Stimulated activated naive CD8-positive, alpha-beta T cell treated with anti-CD3 and anti-CD28 coated beads, Interleukin-15, Interleukin-2, amounts not matched to agents 100 U/mL and 50 U/mL, for 24 hours (primary cell): ENCODE data around the gene BCDIN3D.

Experiments
- ATAC-seq: fragments of 150-1000 bp; cut with Tn5 transposase; one replicate; pipeline ENCODE4 v1.10.0; 2021
- DNase-seq: peaks from one replicate; pipeline ENCODE4 v3.0.0; 2021

The BCDIN3D gene

DNA sequence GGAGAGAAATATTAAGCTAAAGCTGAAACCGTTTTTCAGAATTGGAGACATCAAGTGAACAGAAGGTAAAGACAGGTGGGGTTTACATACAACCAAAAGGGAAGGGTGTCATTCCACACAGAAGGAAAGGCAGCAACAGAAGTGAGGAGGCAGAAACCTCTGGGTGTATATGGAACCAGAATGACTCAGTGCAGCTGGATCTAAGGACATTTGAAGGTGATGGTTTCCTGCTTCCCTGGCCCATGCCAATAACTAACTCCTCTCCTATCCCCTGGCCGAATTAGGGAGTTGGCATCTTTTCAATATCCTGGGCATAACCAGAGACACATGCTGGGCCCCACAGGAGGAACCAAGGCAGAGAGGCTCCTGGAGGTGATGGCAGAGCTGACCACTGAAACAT, 23.1 kb downstream of the BCDIN3D start:
- ATAC-seq (no peak), DNase-seq (no peak)

DNA sequence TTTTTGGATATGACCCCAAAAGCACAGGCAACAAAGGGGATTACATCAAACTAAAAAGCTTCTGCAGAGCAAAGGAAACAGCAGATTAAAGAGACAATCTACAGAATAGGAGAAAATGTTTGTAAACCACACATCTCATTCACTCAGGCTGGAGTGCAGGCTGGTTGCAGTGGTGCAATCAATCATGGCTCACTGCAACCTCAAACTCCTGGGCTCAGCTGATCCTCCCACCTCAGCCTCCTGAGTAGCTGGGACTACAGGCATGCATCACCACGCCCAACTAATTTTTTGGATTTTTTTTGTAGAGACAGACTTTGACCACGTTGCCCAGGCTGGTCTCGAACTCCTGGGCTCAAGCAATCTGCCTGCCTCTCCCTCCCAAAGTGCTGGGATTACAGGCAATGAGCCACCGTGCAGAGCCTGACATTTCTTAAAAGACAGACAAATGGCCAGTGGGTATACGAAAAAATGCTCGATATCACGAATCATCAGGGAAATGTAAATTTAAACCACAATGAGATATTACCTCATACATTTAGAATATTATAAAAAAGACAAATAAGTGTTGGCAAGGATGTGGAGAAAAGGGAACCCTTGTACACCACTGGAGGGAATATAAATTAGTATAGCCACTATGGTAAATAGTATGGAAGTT, 24.5 kb downstream of the BCDIN3D start:
- ATAC-seq (no peak), DNase-seq (no peak)

DNA sequence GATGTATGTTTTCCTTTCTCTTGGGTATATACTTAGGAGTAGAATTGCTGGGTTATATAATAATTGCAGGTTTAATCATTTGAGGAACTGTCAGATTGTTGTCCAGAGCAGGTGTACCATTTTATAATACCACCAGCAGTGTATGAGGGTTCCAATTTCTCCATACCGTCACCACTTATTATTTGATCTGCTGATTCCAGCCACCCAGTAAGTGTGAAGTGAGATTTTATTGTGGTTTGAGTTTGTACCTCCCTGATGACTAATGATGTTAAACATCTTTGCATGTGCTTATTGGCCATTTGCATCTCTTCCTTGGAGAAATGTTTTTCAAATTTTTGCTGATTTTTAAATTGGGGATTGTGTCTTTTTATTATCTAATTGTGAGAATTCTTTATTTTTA, 29.8 kb downstream of the BCDIN3D start:
- ATAC-seq (peak; percentile 59), DNase-seq (no peak)

DNA sequence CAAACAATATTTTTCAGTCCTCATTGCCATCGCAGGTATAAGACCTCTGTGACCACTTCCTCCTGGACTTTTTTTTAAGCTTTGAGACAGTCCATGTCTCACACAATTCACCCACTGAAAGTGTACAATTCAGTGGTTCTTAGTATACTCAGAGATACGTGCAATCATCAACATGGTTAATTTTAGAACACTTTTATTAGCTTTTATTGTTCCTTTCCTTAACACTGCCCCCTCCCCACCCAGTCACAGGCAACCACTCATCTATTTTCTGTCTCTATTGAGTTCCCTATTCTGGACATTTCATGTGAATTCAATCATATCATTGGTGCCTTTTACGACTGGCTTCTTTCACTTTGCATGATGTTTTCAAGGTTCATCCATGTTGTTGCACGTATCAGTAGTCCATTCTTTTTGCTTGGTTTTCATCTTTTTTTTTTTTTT, 30.9 kb downstream of the BCDIN3D start:
- ATAC-seq (no peak), DNase-seq (no peak)

DNA sequence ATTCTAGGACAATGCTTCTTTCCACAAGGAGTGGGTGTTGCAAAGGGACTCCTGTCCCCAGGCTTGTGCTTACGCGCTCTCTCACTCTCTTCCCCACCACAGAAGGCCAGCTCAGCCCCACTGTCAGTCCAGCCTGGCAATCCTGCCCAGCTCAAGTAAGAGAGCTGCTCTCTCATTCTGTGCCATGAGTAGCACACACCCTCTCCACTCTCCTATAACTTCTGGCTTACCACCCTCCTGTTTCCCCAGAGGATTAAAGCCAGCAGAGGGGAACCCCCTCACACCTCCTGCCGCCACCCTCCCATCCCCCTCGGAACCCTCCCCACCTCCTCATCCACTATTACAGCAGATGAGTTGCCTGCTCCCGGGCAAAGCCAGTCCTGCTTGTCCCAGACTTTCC, 31.8 kb downstream of the BCDIN3D start:
- DNase-seq (no peak), ATAC-seq (no peak)

DNA sequence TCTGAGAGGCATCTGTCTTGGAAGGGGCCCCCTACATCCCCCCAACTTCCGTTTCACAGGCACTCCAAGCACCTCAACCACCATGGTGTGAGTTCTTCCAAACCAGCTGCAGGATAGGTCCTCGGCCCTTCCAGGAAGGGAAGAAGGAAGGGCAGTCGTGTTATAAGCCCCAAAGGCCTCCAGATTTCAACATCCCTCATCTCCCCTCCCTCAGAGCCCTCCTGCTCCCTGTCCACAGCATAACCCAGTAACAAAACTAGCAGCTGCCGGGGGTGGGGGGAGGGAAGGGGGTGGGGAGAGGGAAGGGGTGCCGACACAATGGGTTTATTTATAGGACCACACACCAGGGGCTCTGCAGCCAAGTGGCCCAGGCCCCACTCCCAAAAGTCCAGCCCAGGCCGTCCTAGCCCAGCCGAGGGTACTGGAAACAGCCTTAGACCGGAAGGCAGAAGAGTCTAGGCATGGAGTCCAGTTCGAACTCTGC, 33.0 kb downstream of the BCDIN3D start:
- DNase-seq, result no peak
- ATAC-seq, result no peak

DNA sequence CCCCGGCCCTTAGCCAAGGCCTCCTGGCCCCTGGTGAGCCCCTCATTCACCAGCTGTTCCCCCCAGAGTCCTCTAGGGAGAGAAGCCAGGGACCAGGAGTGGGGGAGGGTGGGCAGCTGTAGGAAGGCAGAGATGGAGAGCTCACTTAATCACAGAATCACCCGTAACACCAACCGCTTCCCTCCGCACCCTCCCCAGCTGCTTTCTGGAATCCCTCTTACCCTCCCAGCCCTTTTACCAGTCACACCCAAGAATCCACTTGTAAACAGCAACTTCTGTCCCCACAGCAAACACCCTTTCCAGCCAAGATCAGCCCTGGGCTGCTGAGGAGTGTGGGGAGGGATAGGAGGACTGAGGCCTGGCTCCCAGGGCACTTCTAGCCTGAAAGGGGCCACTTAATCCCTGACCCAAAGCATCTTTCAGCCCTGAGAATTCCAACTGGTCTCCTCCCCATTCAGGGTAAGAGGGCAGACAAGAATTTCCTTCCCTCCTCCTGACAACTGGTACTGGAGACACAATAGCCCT, 33.5 kb downstream of the BCDIN3D start:
- ATAC-seq (no peak), DNase-seq (no peak)

DNA sequence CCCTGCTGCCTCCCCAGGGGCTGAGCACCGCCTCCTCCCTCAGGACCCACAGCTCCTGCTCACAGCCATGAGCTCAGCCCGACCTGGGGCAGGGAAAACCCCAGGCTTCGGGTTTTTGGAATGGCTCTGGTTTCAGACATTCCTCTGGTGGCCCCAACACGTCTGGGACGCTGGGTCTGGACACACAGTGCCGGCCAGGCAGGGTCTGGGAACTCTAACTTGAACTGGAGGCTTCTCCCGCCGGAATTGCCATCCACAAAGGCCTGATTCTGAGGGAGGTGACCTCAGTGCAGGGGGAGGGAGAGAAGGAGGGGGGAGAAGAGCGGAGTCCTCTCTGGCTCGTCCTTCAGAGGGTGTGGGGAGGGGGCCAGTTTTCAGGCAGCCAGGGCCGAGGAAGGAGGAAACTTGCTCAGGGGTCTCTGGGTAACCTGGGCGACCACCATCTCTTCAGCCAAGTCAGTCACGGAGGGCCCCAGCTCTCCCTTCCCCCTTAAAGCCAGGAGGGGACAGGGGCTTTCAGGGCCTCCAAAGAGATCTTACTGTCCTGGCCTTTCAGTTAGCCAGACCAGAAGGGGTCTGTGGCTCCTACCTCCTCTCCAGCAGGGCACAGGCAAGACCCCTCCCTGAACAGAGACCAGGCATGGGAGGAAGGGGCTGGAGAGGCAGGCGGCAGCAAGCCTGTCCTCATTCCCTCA, 34.1 kb downstream of the BCDIN3D start:
- ATAC-seq, result no peak
- DNase-seq, result no peak

DNA sequence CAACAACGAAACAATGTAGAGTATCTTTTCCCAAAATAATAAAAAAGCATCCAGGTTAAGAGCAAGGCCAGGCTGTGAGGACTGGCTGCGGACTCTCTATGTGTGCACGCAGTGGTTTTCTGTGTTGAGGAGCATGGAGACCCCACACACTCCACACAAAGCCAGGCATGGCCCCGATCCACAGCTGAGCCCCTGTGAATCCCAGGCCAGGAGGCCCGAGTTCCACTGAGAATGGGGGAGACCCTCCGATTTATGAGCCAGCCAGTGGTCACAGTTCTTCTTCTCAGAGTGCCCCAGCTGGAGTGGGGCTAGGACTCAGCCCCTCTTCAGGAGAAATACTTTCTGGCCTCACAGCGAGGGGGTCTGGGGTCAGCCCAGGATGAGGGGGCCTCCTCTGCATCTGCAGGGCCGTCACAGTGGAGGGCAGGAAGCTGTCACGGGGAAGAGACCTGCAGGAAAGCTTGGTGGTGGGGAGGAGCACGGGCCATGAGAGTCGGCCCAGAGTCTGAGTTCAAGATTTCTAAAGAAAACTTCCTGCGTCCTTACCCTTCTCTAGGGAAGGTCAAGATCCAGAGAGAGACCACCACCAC, 34.8 kb downstream of the BCDIN3D start:
- ATAC-seq, result no peak
- DNase-seq, result no peak

DNA sequence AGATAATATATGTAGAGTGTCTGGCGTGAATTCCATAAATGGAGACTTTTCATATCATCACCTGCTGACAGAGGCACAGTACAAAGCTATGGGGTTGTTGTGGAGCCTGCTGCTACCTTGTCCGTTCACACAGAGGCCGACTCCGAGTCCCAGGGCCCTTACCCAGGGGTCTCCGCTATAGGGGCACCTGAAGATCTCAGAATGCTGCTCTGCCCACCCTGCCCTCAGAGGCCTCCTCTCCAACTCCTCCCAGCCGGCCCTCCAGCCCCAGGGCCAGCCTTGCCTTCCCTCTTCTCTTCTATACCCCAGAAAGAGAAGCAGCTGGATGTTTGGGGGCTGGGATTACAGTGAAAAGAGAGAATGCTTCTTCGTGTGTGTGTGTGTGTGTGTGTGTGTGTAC, 36.0 kb downstream of the BCDIN3D start:
- ATAC-seq, result no peak
- DNase-seq, result no peak

DNA sequence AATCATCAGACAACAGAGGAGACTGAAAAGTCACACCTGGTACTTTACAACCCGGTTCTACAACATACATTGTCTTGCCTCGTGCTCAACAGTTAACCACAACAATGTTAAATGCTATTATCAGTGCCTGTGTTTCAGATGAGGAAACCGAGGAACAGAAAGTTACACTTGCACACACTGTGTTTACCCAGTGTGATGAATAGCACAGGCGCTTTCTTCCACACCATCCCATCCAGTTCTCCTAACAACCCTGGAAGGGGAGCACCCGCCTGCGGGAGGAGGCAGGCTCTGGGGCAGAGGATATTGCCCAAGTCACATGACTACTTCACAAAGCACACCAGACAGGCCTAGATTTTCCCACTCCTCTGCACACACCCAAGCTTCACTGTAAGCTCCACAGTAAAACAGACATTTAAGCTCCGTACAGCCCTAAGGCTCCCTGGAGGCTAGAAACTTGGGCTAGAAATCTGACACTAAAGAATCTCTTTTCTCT, 36.5 kb downstream of the BCDIN3D start:
- DNase-seq (no peak), ATAC-seq (no peak)

DNA sequence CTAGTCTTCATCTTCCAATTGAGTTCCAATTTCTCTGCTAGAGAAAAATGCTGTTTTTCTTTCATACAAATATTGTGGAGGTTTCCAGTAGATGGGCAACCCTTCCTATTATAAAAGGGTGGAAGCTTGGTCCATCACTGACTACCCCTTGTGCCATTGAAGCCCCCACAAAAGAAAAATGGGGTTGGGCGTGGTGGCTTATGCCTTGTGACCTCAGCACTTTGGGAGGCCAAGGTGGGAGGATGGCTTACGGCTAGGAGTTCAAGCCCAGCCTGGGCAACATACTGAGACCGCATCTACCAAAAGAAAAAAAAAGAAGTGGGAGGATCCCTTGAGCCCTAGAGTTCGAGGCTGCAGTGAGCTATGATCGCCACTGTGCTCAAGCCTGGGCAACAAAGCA, 37.5 kb downstream of the BCDIN3D start:
- no peak for DNase-seq
- no peak for ATAC-seq

DNA sequence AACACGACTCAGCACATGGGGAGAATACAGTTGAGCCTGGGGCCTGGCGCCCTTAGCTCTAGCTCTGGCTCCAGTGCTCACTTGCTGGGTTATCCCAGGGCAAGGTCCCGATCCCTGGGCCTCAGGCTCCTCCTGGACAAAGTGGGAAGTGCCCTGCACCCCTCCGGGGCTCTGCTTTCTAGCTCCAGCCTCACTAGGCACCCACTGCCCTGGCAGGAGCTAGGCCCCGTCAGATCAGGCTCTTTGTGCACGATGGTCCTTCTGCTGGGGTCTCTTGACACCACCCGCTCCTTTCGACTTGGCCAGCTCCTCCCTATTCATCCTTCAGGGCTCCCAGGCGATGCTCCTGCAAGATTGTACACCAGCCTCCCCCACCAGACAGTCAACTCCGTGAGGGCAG, 38.1 kb downstream of the BCDIN3D start:
- ATAC-seq (no peak), DNase-seq (no peak)

DNA sequence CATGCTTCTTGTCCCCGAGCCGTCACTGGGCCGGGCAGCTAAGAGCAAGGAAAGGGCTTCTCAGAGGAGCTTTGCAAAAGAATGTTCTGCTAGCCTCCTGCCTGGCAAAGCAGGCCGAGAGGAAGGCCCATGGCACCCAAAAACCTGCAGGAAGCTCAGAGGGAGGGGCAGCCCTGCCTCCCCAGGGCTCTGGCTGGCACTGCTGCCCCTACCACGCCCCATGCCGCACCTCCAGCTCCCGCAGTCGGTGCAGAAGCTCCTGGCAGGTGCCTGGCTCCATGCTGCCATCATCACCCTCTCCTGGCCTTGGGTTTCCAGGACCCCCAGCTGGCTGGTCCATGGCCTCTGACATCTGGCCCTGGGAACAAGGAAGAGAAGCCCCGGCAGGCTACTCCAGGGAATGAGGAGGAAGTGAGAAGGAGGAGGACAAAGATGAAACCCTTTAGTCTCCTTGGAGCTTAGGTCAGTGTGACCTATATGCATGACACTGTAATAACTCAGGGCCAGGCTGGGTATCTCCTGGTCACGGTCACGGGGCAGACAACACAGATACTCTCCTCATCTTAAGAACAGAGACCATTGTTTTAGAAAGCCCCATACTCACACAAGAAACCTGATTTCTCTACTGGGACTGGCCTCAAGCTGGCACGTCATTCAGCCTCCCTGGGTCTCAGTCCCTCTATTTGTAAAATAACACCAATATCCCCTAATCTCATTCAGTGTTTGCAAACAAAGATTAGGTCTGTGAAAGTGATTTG, 39.0 kb downstream of the BCDIN3D start:
- no peak for ATAC-seq
- no peak for DNase-seq

DNA sequence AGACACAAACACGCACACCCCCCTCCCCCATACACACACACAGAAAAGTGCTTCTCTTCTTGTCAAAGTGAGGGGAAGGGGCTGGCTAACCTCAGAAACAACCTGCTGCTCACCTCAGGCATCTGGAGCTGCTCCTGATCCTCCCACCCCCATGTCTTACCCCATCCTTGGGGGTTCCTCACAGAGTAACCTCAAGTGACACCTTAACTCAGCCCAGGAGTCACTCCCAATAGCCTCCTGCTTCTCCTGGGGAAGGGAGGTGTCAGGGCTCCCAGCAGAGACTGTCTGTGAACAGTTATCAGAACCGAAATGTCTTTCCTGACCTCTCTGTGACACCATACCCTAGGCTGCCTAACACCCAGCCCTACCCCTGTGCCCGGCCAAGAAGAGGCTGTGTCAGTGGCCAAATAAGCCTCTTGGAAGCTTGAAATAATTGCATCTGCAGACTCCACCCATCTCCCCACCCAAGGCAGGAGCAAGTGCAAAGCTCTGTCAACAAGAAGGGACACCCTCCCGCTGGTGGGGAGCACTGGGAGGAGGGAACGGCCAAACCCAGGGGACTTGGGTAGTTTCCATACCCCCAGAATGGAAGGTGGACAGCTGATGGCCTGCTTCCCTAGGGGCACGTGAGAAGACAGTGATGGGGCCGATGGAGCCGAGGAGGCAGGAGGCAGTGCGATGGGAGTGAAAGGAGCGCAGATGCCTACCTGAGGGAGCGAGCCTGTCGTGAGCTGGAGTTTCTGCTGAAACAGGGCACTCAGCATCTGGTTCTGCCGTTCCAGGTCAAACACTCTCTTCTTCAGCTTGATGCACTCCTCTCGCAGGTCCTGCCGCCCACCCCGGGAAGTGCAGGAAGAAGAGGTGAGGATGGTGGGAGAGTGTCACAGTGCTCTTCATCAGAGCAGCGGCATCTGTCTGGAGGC, 41.5 kb downstream of the BCDIN3D start:
- DNase-seq (no peak), ATAC-seq (no peak)

DNA sequence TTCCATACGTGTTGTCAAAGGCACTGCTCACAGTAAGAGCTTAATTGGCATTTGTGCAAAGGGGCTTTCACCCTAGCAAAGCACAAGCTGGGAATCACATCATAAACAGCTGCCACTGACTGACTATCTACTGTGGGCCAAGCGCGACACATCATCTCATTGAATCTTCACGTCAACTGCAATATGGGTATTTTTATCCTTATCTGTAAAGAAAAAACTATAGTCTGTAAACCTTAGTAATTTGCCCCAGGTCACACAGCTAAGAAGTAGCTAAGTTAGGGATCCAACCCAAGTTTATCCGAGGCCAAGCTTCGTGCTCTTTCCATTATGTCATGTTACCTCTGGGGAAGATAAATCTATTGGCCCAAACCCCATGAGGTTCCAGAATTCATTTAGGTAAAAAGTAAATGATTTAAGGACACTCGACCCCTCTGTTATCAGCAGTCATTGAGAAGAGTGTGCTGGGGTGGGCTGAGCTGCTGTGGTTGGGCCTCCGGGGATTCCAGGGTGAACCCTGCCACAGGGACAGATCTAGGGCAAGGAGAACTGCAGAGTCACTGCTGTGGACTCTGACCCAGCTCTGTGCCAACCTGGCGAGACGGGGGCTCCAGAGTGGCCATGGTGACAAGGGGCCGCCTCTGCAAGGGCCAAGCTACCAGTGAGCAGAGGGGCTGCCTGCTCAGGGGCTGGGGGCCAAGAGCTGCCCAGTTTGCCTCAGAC, 42.3 kb downstream of the BCDIN3D start:
- DNase-seq, result no peak
- ATAC-seq, result no peak

DNA sequence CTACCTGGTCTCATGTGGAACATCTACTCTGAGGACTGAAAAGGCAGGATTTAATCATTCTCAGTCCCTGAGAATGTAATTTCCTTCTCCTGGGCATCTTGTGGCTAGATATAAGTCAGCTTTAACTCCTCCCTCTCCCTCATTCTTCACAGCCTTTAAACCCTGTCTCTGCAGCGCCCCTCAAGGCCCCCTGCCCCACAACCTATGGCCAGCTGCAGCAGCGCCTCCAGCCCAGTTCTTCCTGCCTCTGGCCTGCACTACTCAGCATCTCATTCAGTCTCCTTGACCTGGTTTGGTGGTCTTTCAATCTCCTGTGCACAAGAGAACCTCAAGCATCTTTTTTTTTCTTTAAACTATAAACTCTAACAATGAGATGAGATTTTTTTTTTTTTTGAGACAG, 44.0 kb downstream of the BCDIN3D start:
- ATAC-seq (no peak), DNase-seq (no peak)

DNA sequence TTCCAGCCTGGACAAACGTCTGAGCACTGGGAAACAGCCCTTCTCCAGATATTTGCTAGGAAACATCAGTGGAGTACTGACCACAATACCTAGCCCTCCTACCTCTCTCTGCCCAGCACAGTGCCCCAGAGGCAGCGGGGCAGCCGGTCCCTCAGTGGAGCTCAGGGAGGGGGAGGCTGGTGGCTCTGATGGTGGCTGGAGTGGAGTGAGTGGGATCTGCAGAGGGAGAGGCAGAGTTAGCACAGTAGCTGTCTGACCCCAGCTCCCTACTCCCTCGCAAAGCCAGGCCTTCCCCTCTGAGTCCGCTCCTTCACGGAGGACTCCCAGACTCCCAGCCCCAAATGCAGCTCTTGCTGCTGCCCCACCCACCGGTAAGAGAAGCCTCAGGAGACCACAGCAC, 44.7 kb downstream of the BCDIN3D start:
- no peak for DNase-seq
- no peak for ATAC-seq

DNA sequence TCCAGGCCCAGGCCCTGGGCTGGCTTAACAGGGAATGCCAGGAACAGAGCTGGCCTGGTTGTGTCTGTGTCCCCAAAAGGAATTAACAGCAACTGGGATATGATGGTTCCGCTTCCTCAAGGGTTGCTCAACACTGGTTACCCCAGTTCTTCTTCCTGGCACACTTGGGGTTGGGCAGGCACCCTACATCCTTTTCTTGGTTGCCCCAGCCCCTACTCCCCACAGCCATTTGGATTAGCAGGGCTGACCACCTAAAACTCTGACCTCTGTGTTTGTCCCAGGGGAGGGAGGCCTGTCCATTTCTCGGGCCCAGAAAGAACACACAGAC, 45.5 kb downstream of the BCDIN3D start:
- DNase-seq (no peak), ATAC-seq (no peak)

DNA sequence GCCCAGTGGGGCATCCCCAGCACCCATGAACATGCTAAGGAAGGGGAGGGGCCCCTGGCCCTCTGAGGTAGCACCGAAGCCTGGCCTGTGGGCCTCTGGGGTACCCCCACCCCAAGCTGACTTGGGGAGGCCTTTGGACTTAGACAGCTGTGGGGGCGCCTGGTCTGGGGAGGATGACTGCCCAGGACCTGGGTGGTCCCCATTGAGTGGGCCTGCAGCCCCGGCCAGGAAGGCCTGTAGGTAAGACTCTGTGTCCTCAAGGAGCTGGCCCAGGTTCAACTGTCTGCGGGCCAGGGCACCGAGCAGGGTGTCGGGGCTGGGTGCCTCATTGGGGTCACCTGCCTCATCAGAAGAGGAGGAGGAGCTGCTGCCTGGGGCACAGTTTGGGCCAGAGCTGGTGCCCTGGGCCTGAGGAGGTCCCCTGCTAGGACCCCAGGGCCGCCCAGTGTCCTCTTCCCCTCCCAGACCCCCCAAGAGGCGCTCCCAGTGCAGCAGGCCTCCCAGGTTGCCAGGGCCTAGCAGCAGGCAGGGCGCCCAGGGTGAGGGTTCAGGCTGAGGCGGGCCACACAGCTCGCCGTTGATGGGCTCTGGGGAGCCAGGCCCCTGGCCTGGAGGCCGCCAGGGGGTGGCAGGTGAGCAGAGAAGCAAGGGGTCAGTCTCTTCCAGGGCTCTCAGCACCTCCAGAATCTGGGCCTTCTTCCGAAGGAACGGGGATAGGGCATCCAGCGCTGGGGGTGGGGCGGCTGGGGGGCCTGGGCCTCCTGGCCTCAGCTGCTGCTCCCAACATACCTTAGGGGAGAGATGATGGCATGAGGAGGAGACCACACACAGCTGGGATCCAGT, 46.1 kb downstream of the BCDIN3D start:
- DNase-seq, result no peak
- ATAC-seq, result no peak
